Neuronal stem cell (in vitro differentiated cells): ENCODE results near the gene METAP1D.

ENCODE experiments used
- DNase-seq: peaks from one replicate; pipeline ENCODE4 v3.0.0-alpha.2; 2013; ENCODE audit warnings: low spot score
- H2AFZ ChIP-seq: one replicate; pipeline ENCODE4 v1.6.1; 2013; ENCODE audit warnings: mild to moderate bottlenecking, low read length, inconsistent platforms
- H2AK5ac ChIP-seq: 2 replicates; pipeline ENCODE4 v1.6.1; 2013; ENCODE audit warnings: low read depth, mild to moderate bottlenecking, inconsistent platforms, low read length, moderate library complexity, mixed read lengths
- H2BK120ac ChIP-seq: 2 replicates; pipeline ENCODE4 v1.6.1; 2013; ENCODE audit warnings: low read depth, mild to moderate bottlenecking, inconsistent platforms, low read length, moderate library complexity, mixed read lengths
- H2BK12ac ChIP-seq: one replicate; pipeline ENCODE4 v1.6.1; 2013; ENCODE audit warnings: low read length, inconsistent platforms
- H2BK15ac ChIP-seq: 2 replicates; pipeline ENCODE4 v1.6.1; 2013; ENCODE audit warnings: mild to moderate bottlenecking, low read length, inconsistent platforms, mixed read lengths
- H2BK5ac ChIP-seq: one replicate; pipeline ENCODE4 v1.6.1; 2013; ENCODE audit warnings: inconsistent platforms, mild to moderate bottlenecking, low read length, moderate library complexity
- H3K14ac ChIP-seq: one replicate; pipeline ENCODE4 v1.6.1; 2013; ENCODE audit warnings: low read length, inconsistent platforms
- H3K18ac ChIP-seq: 2 replicates; pipeline ENCODE4 v1.6.1; 2013; ENCODE audit warnings: low read length, inconsistent platforms
- H3K23ac ChIP-seq: 2 replicates; pipeline ENCODE4 v1.6.1; 2013; ENCODE audit warnings: low read depth, mild to moderate bottlenecking, mixed read lengths, low read length, inconsistent platforms; ENCODE audit not compliant: poor library complexity
- H3K27ac ChIP-seq: replicated peaks from 3 replicates; pipeline ENCODE4 v1.5.1; 2013; ENCODE audit warnings: low read length, inconsistent platforms
- H3K27me3 ChIP-seq, 3 experiments: 2 replicates each; pipeline ENCODE4 v1.6.1; 2013; ENCODE audit warnings: low read length in 3 of 3, mild to moderate bottlenecking in 2 of 3, inconsistent platforms in 1 of 3, low read depth in 1 of 3, mixed read lengths in 1 of 3, moderate library complexity in 1 of 3; ENCODE audit not compliant: control insufficient read depth in 3 of 3, insufficient read depth in 3 of 3
- H3K36me3 ChIP-seq, 2 donors: replicated peaks in 1 of 2; 2 replicates each; pipeline ENCODE4 v1.6.1; 2013; ENCODE audit warnings: low read length in 2 of 2; ENCODE audit not compliant: control insufficient read depth in 2 of 2, insufficient read depth in 2 of 2
- H3K4ac ChIP-seq: 2 replicates; pipeline ENCODE4 v1.6.1; 2013; ENCODE audit warnings: inconsistent platforms, mild to moderate bottlenecking, low read length, moderate library complexity
- H3K4me1 ChIP-seq, 2 donors: 1 replicate in 1 of 2; 2 replicates in 1 of 2; pipeline ENCODE4 v1.6.1; 2013; ENCODE audit warnings: low read length in 2 of 2, low read depth in 1 of 2; ENCODE audit not compliant: control insufficient read depth in 2 of 2, insufficient read depth in 1 of 2
- H3K4me2 ChIP-seq: one replicate; pipeline ENCODE4 v1.6.1; 2013; ENCODE audit warnings: mild to moderate bottlenecking, low read length, inconsistent platforms; ENCODE audit not compliant: insufficient read depth, poor library complexity, severe bottlenecking
- H3K4me3 ChIP-seq, 2 donors: 2 replicates each; pipeline ENCODE4 v1.5.1; 2013; ENCODE audit warnings: low read length in 2 of 2, mild to moderate bottlenecking in 2 of 2, inconsistent platforms in 1 of 2, moderate library complexity in 1 of 2
- H3K79me1 ChIP-seq: one replicate; pipeline ENCODE4 v1.6.1; 2013; ENCODE audit warnings: low read depth, mild to moderate bottlenecking, inconsistent platforms, low read length, moderate library complexity
- H3K9ac ChIP-seq: one replicate; pipeline ENCODE4 v1.6.1; 2013; ENCODE audit warnings: mild to moderate bottlenecking, low read depth, low read length, inconsistent platforms; ENCODE audit not compliant: poor library complexity
- H3K9me3 ChIP-seq, 2 donors: replicated peaks in 1 of 2; 2 replicates each; pipeline versions ENCODE3 to v1.6.1; 2013; ENCODE audit warnings: low read length in 2 of 2, mild to moderate bottlenecking in 2 of 2, inconsistent platforms in 1 of 2, low read depth in 1 of 2, mixed read lengths in 1 of 2, moderate library complexity in 1 of 2; ENCODE audit not compliant: control insufficient read depth in 2 of 2, insufficient read depth in 1 of 2
- H4K8ac ChIP-seq: one replicate; pipeline ENCODE4 v1.6.1; 2013; ENCODE audit warnings: low read depth, mild to moderate bottlenecking, inconsistent platforms, low read length, moderate library complexity
- H4K91ac ChIP-seq: one replicate; pipeline ENCODE4 v1.6.1; 2013; ENCODE audit warnings: low read length, low read depth, mild to moderate bottlenecking, inconsistent platforms; ENCODE audit not compliant: poor library complexity
- WGBS, 2 donors: extraction: QIAGEN DNeasy Blood & Tissue Kit; methylation state at CpG; one replicate each; pipeline ENCODE4 v1.1.7; 2013; ENCODE audit warnings: missing lambda C conversion rate in 2 of 2, mixed read lengths in 1 of 2; ENCODE audit not compliant: insufficient read length in 2 of 2, insufficient replicate concordance in 1 of 2; ENCODE audit errors: extremely low coverage in 2 of 2; 5-methylcytosine and 5-hydroxymethylcytosine counted together

The METAP1D gene

DNA sequence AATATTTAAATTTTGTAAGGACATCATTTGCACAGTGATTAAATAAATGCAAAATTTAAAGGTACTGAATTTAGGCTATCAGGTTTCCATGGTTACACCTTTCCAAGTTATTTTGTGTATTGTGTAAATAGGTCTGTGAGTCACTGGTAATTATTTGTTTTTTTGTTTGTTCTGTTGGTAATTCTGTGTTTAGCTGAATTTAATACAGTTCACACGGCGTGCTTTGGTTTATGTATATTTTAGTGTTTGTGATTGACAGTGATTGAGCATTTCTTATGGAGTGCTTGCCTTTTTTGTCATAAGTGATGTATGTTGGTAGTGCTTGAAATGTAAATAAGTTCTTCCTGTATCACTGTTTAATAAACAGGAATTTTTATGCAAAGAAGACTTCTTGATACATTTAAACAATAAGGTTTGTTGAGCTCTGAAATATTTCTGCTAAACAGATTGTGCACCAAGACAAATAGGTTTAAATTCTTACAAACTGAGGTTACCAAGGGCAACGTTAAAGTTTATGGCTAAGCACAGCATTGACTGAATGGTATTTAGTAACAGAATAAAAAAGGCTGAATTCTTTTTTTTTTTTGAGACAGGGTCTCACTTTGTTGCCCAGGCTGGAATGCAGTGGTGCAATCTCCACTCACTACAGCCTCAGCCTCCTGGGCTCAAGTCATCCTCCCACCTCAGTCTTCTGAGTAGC, 47.3 kb downstream of the METAP1D start:
- Histone ChIP-seq H3K23ac (no peak overlapping the region), H3K14ac (no peak overlapping the region), H3K4me3 (no peak overlapping the region), H3K4me1 (peaks cover 0 to 2% of the 10 kb centered on the region in 2 donors), H3K4me2 (no peak overlapping the region), H3K9ac (no peak overlapping the region), H3K27ac (no peak overlapping the region), H2AFZ (no peak overlapping the region), H3K9me3 (no peaks in the 10 kb centered on the region), H3K27me3 (no peaks in the 10 kb centered on the region), H3K4ac (no peak overlapping the region), H2BK5ac (no peak overlapping the region), H2AK5ac (no peak overlapping the region), H2BK15ac (no peak overlapping the region), H3K18ac (no peak overlapping the region), H2BK120ac (no peak overlapping the region), H4K91ac (no peak overlapping the region), H3K79me1 (no peaks in the 10 kb centered on the region), H3K36me3 (no peaks in the 10 kb centered on the region), H2BK12ac (no peak overlapping the region), H4K8ac (no peak overlapping the region)
- DNase-seq = no peak
- no CpG with 5 or more reads among the region's 3 CpGs for WGBS, 2 donors

DNA sequence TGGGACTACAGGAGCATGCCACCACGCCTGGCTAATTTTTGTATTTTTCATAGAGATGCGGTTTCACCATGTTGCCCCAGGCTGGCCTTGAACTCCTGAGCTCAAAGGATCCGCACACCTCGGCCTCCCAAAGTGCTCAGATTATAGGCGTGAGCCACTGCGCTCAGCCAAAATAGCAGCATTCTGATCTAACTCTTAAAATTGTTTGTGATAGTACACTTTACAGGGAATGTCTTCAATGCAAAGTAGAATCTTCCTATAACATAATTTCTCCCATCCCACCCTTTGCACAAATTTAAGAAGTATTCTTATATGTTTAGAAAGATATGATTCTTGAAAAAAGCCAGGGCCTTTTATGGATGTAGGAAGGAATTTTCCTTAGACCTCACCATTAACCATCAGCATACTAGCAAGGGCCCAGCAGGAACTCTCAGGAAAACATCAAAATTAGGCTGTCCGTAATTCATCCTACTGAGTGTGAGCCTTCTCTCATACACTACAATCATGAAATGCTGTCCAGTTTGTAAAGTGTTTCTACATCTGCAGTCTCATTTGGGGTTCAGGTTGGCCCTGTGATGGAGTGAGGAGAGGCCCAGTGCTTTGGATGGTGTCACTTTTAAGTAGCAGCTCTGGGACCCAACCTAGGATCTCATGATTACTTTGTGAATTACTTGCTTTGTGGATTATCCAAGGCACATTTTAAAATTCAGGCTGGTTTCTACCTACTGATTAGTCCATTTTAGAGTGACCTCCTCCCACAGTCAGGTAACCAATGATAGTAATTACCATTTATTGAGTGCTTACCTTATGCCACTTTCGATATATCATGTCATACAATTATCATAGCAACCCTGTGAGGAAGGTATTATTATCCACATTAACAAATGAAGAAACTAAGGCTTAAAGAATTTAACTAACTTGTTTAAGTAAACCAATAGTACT, 48.1 kb downstream of the METAP1D start:
- Histone ChIP-seq H3K36me3 (no peaks in the 10 kb centered on the region), H2BK15ac (no peak overlapping the region), H3K18ac (no peak overlapping the region), H3K9ac (no peak overlapping the region), H2AK5ac (no peak overlapping the region), H3K23ac (no peak overlapping the region), H4K8ac (no peak overlapping the region), H3K4me1 (peaks cover 0 to 2% of the 10 kb centered on the region in 2 donors), H3K4me3 (no peak overlapping the region), H2BK5ac (no peak overlapping the region), H3K14ac (no peak overlapping the region), H2BK120ac (no peak overlapping the region), H4K91ac (no peak overlapping the region), H3K79me1 (no peaks in the 10 kb centered on the region), H3K27me3 (no peaks in the 10 kb centered on the region), H3K9me3 (no peaks in the 10 kb centered on the region), H3K4me2 (no peak overlapping the region), H2AFZ (no peak overlapping the region), H2BK12ac (no peak overlapping the region), H3K4ac (no peak overlapping the region), H3K27ac (no peak overlapping the region)
- no peak for DNase-seq
- no CpG with 5 or more reads among the region's 8 CpGs for WGBS, 2 donors

DNA sequence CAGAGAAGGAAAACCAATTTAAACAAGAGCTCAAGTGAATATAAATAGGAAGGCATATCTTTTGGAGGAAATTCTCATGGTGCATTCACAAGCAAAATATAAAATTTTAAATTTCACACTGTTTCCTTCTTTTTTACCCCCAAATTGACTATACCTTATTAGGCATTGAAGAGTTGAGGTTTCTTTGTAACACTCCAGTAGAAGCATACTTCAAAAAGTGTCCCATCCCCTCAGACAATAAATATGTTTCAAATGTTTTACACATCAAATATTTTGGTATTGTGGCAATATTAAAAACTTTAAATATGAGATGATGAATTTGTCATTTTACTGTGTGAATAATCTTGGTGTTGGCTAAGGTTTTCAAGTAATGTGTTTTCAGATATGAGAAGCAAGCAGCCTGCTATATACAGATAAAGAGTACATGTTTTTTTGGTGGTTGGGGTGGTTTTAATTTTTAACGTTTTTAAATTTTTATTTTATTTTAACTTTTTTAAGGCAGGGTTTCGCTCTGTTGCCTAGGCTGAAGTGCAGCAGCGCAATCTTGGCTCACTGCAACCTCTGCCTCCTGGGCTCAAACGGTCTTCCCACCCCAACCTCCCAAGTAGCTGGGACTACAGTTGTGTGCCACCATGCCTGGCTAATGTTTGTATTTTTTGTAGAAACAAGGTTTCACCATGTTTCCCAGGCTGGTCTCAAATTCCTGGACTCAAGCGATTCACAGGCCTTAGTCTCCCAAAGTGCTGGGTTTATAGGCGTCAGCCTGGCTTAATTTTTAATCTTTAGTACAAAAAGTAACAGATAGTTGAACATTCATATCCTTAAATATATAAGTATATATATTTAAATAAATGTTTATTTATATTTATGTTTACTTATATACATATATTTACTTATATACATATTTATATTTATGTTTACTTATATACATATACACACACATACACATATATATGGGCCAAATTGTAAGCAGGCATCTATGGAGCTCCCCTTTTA, 49.1 kb downstream of the METAP1D start:
- H3K4ac ChIP-seq = no peak overlapping the region
- no peak overlapping the region for H2BK120ac ChIP-seq
- H3K9me3 ChIP-seq = no peaks in the 10 kb centered on the region
- no peaks in the 10 kb centered on the region for H3K79me1 ChIP-seq
- no peak overlapping the region for H3K4me3 ChIP-seq
- no peak overlapping the region for H3K4me2 ChIP-seq
- H4K8ac ChIP-seq = no peak overlapping the region
- H2AK5ac ChIP-seq = no peak overlapping the region
- no peak overlapping the region for H3K23ac ChIP-seq
- no peak overlapping the region for H3K18ac ChIP-seq
- DNase-seq = no peak
- no peaks in the 10 kb centered on the region for H3K27me3 ChIP-seq
- H3K36me3 ChIP-seq = no peaks in the 10 kb centered on the region
- no peak overlapping the region for H2BK12ac ChIP-seq
- H3K14ac ChIP-seq = no peak overlapping the region
- no peak overlapping the region for H2AFZ ChIP-seq
- no peak overlapping the region for H4K91ac ChIP-seq
- no peak overlapping the region for H2BK5ac ChIP-seq
- H3K27ac ChIP-seq = no peak overlapping the region
- no peak overlapping the region for H3K9ac ChIP-seq
- 100% methylated on average over 1 of the region's 6 CpGs; no CpG with 5 or more reads in 1 of the 2 donors for WGBS, 2 donors
- peaks cover 0 to 2% of the 10 kb centered on the region in 2 donors for H3K4me1 ChIP-seq
- no peak overlapping the region for H2BK15ac ChIP-seq
